Gastrocnemius medialis (tissue), 4 donors: ENCODE results near the gene TAPBPL. TPM values are rescaled to one million over a fixed set of nuclear protein-coding genes. Genes with fewer than 3 reads are reported as not detected.

ENCODE experiments used
- ATAC-seq, 2 donors: fragments of 150-250 bp; one replicate each; pipeline ENCODE4 v1.9.1; 2016
- DNase-seq, 2 donors: peaks; one replicate each; pipeline ENCODE4 v3.0.0-alpha.2; 2019
- H3K27ac ChIP-seq, 4 donors: fragments of 200-600 bp; sonication (generic); 1 replicate in 1 of 4; 2 replicates in 3 of 4; pipeline ENCODE4 v1.5.1; 2016 to 2018; ENCODE audit warnings: mild to moderate bottlenecking in 2 of 4, moderate library complexity in 1 of 4
- H3K27me3 ChIP-seq, 3 donors: fragments of 200-600 bp; sonication (generic) in 2 of 3; 1 replicate in 1 of 3; 2 replicates in 2 of 3; pipeline versions ENCODE4 v1.5.1 to v1.6.0; 2016 to 2019; ENCODE audit warnings: mild to moderate bottlenecking in 1 of 3, moderate library complexity in 1 of 3
- H3K36me3 ChIP-seq, 2 donors: fragments of 200-600 bp; sonication (generic) in 1 of 2; one replicate each; pipeline ENCODE4 v1.5.1; 2017 to 2018
- H3K4me1 ChIP-seq, 2 donors: fragments of 200-600 bp; sonication (generic) in 1 of 2; one replicate each; pipeline ENCODE4 v1.5.1; 2016 to 2017; ENCODE audit warnings: mild to moderate bottlenecking in 2 of 2
- H3K4me3 ChIP-seq, 4 donors: fragments of 200-600 bp; sonication (generic) in 3 of 4; 1 replicate in 1 of 4; 2 replicates in 3 of 4; pipeline ENCODE4 v1.5.1; 2016 to 2019; ENCODE audit warnings: mild to moderate bottlenecking in 2 of 4
- H3K9me3 ChIP-seq, 3 donors: fragments of 200-600 bp; sonication (generic) in 2 of 3; 1 replicate in 1 of 3; 2 replicates in 2 of 3; pipeline ENCODE4 v1.5.1; 2016 to 2019
- POLR2A ChIP-seq, 2 donors: fragments of 450-650 bp; IDR thresholded peaks; one replicate each; pipeline ENCODE4 v1.6.1; 2017; ENCODE audit warnings: antibody characterized with exemption in 2 of 2, mild to moderate bottlenecking in 2 of 2, moderate library complexity in 2 of 2
- in situ Hi-C, 4 donors: fragments of 200-750 bp; cut with MboI; loops; one replicate each; pipeline versions ENCODE4 v1.15.0 to v1.8.0; 2017; ENCODE audit warnings: low sequenced_read_pairs in 4 of 4
- intact Hi-C: fragments of 100-400 bp; cut with DNase I; formaldehyde crosslinking; loops from one replicate; pipeline ENCODE4 v1.15.1; 2023; ENCODE audit warnings: low total_unique reads
- total RNA-seq, 4 donors: library from RNA; depleted of rRNA; stranded (reverse); fragments of >200 nt; gene quantifications; one replicate each; pipeline versions ENCODE4 v1.1.0 to v1.2.3, GENCODE V29; 2016
- TF ChIP-seq, protein P1 (sequence below), 5 experiments: fragments of 450-650 bp in 3 of 5; fragments of 200-600 bp in 2 of 5; sonication (generic) in 2 of 5; IDR thresholded peaks in 4 of 5; conservative IDR thresholded peaks in 1 of 5; 1 replicate in 4 of 5; 2 replicates in 1 of 5; pipeline ENCODE4 v1.5.1; 2016 to 2019; ENCODE audit warnings: antibody characterized with exemption in 5 of 5, mild to moderate bottlenecking in 3 of 5, moderate library complexity in 3 of 5

Gene TAPBPL, protein sequence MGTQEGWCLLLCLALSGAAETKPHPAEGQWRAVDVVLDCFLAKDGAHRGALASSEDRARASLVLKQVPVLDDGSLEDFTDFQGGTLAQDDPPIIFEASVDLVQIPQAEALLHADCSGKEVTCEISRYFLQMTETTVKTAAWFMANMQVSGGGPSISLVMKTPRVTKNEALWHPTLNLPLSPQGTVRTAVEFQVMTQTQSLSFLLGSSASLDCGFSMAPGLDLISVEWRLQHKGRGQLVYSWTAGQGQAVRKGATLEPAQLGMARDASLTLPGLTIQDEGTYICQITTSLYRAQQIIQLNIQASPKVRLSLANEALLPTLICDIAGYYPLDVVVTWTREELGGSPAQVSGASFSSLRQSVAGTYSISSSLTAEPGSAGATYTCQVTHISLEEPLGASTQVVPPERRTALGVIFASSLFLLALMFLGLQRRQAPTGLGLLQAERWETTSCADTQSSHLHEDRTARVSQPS
- 1 to 10 TPM; 3.8 to 8.6 (median 5.8) TPM for total RNA-seq

DNA sequence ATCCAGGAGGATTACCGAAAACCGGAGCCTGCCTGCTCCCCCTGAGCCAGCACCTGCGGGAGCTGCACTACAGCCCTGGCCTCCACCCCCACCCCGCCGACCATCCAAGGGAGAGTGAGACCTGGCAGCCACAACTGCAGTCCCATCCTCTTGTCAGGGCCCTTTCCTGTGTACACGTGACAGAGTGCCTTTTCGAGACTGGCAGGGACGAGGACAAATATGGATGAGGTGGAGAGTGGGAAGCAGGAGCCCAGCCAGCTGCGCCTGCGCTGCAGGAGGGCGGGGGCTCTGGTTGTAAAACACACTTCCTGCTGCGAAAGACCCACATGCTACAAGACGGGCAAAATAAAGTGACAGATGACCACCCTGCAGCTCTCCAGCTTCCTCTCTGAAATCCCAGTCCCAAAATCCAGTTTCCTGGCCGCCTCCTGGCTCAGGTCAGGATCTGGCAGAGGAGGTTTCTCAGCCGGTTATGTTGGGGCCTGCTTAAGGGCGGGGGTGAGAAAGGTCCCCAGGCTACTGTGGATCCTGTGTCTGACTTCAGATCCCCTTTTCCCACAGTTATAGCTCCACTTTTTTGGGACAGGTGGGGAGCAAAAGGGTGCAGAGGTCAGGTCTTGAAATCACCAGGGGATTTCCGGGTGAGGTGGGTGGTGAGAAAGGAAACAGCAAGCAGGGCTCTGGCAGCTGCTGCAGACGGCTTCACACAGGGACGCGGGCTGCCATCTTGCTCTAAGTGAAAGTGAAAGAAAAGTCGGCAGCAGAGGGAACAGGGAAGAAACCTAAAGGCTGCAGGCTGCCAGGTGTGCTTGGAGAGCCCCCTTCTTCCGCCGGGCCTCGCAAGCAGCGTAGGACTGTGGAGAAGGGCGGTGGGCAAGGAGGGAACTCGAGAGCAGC lies at the start of gene TAPBPL:
Gene TAPBPL, plus strand, starts transcription at position 695 of the 897 bp plus-strand sequence. CDS start 207 bp downstream, outside the sequence.
- intact Hi-C loops (loop anchor here (1.0 to 5.0 kb wide), 2 partner anchors 19 to 109 kb away; partner anchors contain the start of genes TNFRSF1A and VAMP1), in situ Hi-C loops (loop anchor here in 1 of 4 donors (25.0 kb wide), 1 partner anchor 114 kb away; the partner anchor contains the start of gene TNFRSF1A)
- DNase-seq (peak; percentile 68 to 85), ATAC-seq (peak; percentile 79 to 90)
- TF ChIP-seq, protein P1, sequence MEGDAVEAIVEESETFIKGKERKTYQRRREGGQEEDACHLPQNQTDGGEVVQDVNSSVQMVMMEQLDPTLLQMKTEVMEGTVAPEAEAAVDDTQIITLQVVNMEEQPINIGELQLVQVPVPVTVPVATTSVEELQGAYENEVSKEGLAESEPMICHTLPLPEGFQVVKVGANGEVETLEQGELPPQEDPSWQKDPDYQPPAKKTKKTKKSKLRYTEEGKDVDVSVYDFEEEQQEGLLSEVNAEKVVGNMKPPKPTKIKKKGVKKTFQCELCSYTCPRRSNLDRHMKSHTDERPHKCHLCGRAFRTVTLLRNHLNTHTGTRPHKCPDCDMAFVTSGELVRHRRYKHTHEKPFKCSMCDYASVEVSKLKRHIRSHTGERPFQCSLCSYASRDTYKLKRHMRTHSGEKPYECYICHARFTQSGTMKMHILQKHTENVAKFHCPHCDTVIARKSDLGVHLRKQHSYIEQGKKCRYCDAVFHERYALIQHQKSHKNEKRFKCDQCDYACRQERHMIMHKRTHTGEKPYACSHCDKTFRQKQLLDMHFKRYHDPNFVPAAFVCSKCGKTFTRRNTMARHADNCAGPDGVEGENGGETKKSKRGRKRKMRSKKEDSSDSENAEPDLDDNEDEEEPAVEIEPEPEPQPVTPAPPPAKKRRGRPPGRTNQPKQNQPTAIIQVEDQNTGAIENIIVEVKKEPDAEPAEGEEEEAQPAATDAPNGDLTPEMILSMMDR (IDR thresholded peaks at IDR 0.05 in 4 of 5, conservative IDR thresholded peaks at IDR 0.05 in 1 of 5) = no peak
- peak; percentile 60 to 66 for TF ChIP-seq POLR2A (IDR thresholded peaks at IDR 0.05)
- Histone ChIP-seq H3K4me1 (peaks cover 18% of the 10 kb centered on the region in 2 donors), H3K9me3 (no peaks in the 10 kb centered on the region), H3K36me3 (peaks cover 0 to 14% of the 10 kb centered on the region in 2 donors), H3K27me3 (no peaks in the 10 kb centered on the region), H3K27ac (peak within 1 kb of the TSS; percentile 96 to 99 (median 98)), H3K4me3 (peak within 1 kb of the TSS; percentile 72 to 91 (median 84))

DNA sequence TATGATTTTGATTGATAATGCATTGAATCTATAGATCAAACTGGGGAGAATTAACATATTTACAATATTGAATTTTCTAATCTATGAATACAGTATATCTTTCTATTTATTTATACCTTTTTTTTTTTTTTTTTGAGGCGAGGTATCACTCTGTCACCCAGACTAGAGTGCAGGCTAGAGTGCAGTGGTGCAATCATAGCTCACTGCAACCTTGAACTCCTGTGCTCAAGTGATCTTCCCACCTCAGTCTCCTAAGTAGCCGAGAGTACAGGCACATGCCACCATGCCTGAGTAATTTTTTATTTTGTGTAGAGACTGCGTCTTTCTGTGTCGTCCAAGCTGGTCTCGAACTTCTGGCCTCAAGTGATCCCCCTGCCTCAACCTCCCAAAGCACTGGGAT lies 47.5 kb upstream of the TAPBPL start:
- in situ Hi-C loops (loop anchor here in 1 of 4 donors (25.0 kb wide), 1 partner anchor 133 kb away; the partner anchor contains the start of gene GAPDH), intact Hi-C loops (no loop called here)
- no peak for TF ChIP-seq POLR2A (IDR thresholded peaks at IDR 0.05)
- TF ChIP-seq, protein P1 (IDR thresholded peaks at IDR 0.05 in 4 of 5, conservative IDR thresholded peaks at IDR 0.05 in 1 of 5) = no peak
- ATAC-seq = no peak
- Histone ChIP-seq H3K27me3 (no peaks in the 10 kb centered on the region), H3K27ac (no peak overlapping the region), H3K9me3 (no peaks in the 10 kb centered on the region), H3K4me3 (no peak overlapping the region), H3K4me1 (no peaks in the 10 kb centered on the region), H3K36me3 (no peaks in the 10 kb centered on the region)
- DNase-seq = no peak

DNA sequence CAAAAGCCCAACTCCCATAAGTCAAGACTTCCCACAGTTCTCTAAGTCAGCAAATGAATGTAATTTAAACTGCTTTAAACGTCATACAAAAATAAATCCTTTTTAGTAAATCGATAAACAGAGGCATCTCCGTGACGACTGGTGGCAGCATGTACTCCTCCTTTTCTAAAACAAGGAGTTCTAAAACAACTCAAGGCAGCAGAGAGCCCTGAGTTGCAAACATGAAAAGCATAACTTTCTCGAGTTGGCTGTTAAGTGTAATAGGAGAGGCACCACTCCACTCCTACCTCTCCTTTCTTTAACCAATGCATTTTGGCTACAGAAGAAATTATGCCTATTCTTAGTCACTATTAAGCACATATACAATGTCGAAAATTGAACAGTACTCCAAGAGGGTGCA lies 45.9 kb upstream of the TAPBPL start:
- no peaks in the 10 kb centered on the region for H3K4me1 ChIP-seq
- no peak for ATAC-seq
- in situ Hi-C loops = loop anchor here in 1 of 4 donors (25.0 kb wide), 1 partner anchor 131 kb away; the partner anchor contains the start of gene GAPDH
- H3K27me3 ChIP-seq = no peaks in the 10 kb centered on the region
- H3K4me3 ChIP-seq = no peak overlapping the region
- DNase-seq = no peak
- H3K9me3 ChIP-seq = no peaks in the 10 kb centered on the region
- no peak overlapping the region for H3K27ac ChIP-seq
- H3K36me3 ChIP-seq = no peaks in the 10 kb centered on the region
- no peak for TF ChIP-seq POLR2A (IDR thresholded peaks at IDR 0.05)
- TF ChIP-seq, protein P1 (IDR thresholded peaks at IDR 0.05 in 4 of 5, conservative IDR thresholded peaks at IDR 0.05 in 1 of 5) = no peak
- intact Hi-C loops = no loop called here

DNA sequence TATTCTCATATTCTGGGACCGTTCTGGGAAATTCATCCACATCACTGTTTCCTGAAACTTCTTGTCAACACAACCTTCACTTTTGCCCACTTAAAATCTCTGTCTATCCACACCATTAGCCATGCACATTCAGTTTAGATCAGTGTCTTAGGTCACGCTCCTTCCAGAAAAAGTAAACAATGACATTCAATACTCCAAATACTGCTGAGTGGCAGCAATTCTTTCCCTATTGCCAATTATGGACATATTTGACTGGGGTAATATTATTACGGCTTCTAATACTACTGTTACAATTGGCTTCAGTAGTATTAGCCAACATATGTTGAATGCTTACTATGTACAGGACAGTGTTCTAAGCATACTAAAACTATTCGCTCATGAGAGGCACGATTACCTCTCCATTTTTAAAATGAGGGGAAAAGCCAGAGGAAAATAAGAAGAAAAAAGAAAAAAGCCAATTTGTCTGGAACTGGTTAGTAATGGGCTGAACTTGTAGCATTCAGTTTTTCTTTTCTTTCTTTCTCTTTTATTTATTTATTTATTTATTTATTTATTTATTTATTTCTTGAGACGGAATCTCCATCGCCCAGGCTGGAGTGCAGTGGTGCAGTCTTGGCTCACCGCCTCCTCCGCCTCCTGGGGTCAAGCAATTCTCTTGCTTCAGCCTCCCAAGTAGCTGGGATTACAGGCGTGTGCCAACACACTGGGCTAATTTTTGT lies 44.4 kb upstream of the TAPBPL start:
- TF ChIP-seq, protein P1 (IDR thresholded peaks at IDR 0.05 in 4 of 5, conservative IDR thresholded peaks at IDR 0.05 in 1 of 5) = no peak
- TF ChIP-seq POLR2A (IDR thresholded peaks at IDR 0.05) = no peak
- H3K27me3 ChIP-seq = no peaks in the 10 kb centered on the region
- no peaks in the 10 kb centered on the region for H3K36me3 ChIP-seq
- ATAC-seq = no peak
- DNase-seq = no peak
- intact Hi-C loops = no loop called here
- H3K9me3 ChIP-seq = no peaks in the 10 kb centered on the region
- H3K4me1 ChIP-seq = no peaks in the 10 kb centered on the region
- no peak overlapping the region for H3K4me3 ChIP-seq
- in situ Hi-C loops = loop anchor here in 1 of 4 donors (25.0 kb wide), 1 partner anchor 130 kb away; the partner anchor contains the start of gene GAPDH
- no peak overlapping the region for H3K27ac ChIP-seq
